Prostate gland (tissue), 2 donors: ENCODE measurements around the gene MYO9A. TPM values are rescaled to one million over a fixed set of nuclear protein-coding genes. Genes with fewer than 3 reads are reported as not detected.

ENCODE experiments used
- DNase-seq: peaks from one replicate; pipeline ENCODE4 v3.0.0-alpha.2; 2019; ENCODE audit warnings: low spot score
- H3K27ac ChIP-seq, 2 donors: fragments of 200-600 bp; sonication (generic); 2 replicates each; pipeline ENCODE4 v1.5.1; 2017 to 2019
- H3K27me3 ChIP-seq: fragments of 200-600 bp; sonication (generic); replicated peaks from 2 replicates; pipeline ENCODE4 v1.5.1; 2019; ENCODE audit not compliant: insufficient read depth
- H3K36me3 ChIP-seq, 2 donors: fragments of 200-600 bp; sonication (generic); 1 replicate in 1 of 2; 2 replicates in 1 of 2; pipeline versions ENCODE4 v1.5.1 to v1.8.1; 2017 to 2019
- H3K4me1 ChIP-seq: fragments of 200-600 bp; sonication (generic); replicated peaks from 2 replicates; pipeline ENCODE4 v1.5.1; 2019
- H3K4me3 ChIP-seq, 2 donors: fragments of 200-600 bp; sonication (generic); 2 replicates each; pipeline ENCODE4 v1.5.1; 2017 to 2019
- H3K9me3 ChIP-seq: fragments of 200-600 bp; sonication (generic); 2 replicates; pipeline ENCODE4 v1.5.1; 2017
- CTCF ChIP-seq, 4 experiments: fragments of 200-600 bp in 2 of 4; fragments of 450-650 bp in 2 of 4; sonication (generic) in 2 of 4; IDR thresholded peaks; 1 replicate in 3 of 4; 2 replicates in 1 of 4; pipeline ENCODE4 v1.5.1; 2016 to 2019; ENCODE audit warnings: antibody characterized with exemption in 4 of 4, mild to moderate bottlenecking in 2 of 4, moderate library complexity in 2 of 4
- POLR2A ChIP-seq: fragments of 450-650 bp; IDR thresholded peaks from one replicate; pipeline ENCODE4 v1.6.1; 2016; ENCODE audit warnings: antibody characterized with exemption, mild to moderate bottlenecking
- POLR2AphosphoS5 ChIP-seq: sonication (generic); formaldehyde crosslinking; IDR thresholded peaks from one replicate; pipeline ENCODE4 v1.6.1; 2017; ENCODE audit warnings: antibody characterized with exemption
- WGBS: methylation state at CpG from one replicate; pipeline ENCODE4 v1.1.5; 2018; 5-methylcytosine and 5-hydroxymethylcytosine counted together
- intact Hi-C: fragments of 100-400 bp; cut with DNase I; formaldehyde crosslinking; loops from one replicate; pipeline ENCODE4 v1.14.2; 2022
- small RNA-seq, 2 donors: library from RNA; depleted of rRNA; stranded (forward); fragments of <200 nt; gene quantifications; one replicate each; pipeline ENCODE3, GENCODE V24; 2016
- total RNA-seq, 2 donors: library from RNA; depleted of rRNA; stranded (reverse); fragments of >200 nt; gene quantifications; one replicate each; pipeline ENCODE4 v1.1.0, GENCODE V29; 2016

Gene MYO9A
- total RNA-seq, 2 donors from 2014 or later, result 29.4 to 252 TPM

- DNase-seq, result no peak
- Histone ChIP-seq H3K4me3 (no peak overlapping the region), H3K9me3 (no peaks in the 10 kb centered on the region), H3K4me1 (no peaks in the 10 kb centered on the region), H3K36me3 (no peaks in the 10 kb centered on the region), H3K27ac (no peak overlapping the region), H3K27me3 (no peaks in the 10 kb centered on the region)
- intact Hi-C loops, result no loop called here
- TF ChIP-seq CTCF (IDR thresholded peaks at IDR 0.05) (no peak), POLR2AphosphoS5 (no peak), POLR2A (no peak)
- WGBS, result 91% methylated on average over 1 of the region's 1 CpG
Observed at GRCh38 chr15:71773206-71773859, 344.6 kb downstream of the MYO9A start.

Small RNA genes within 50 kb of the gene (small RNA-seq; reads per million reads assigned to genes)
- gene RNA5SP399 (0.09 to 0.50 reads per million in 2 donors), gene RNU2-65P (0 reads per million in 2 donors)

Other genes starting within 250 kb of the MYO9A start
- gene SENP8, start 253 bp upstream of the MYO9A start, total RNA-seq, result 1 to 10 TPM; 3.3 to 5.9 TPM
- 1 to 10 TPM; 4.3 to 6.4 TPM for gene GRAMD2A, start 79.6 kb upstream of the MYO9A start, total RNA-seq
- 100 to 1,000 TPM; 470 to 513 TPM for gene PKM, start 113.0 kb upstream of the MYO9A start, total RNA-seq
- 10 to 100 TPM; 34.4 to 85.8 TPM for gene PARP6, start 154.4 kb upstream of the MYO9A start, total RNA-seq
- 1 to 10 TPM; 3.7 to 7.3 TPM for gene CELF6, start 202.0 kb upstream of the MYO9A start, total RNA-seq